ENCODE measurements around the gene VPS16.

GRCh38 chr20:2795451-2795850 lies 45.1 kb upstream of the VPS16 start:
- TF ChIP-seq CTCF (IDR thresholded peaks at IDR 0.05) = no peak
- no peak for TF ChIP-seq POLR2A (IDR thresholded peaks at IDR 0.05)
